GM10248 (cell line): Measurements from ENCODE around the gene ADTRP.

Experiments used
- CTCF ChIA-PET: fragments of 300-600 bp; sonication (Branson Sonifier 250); formaldehyde crosslinking; extraction: SDS; loops from one replicate; lab custom pipeline; 2021; ENCODE audit warnings: antibody characterized with exemption; lab: Yijun Ruan, JAX
- POLR2A ChIA-PET: fragments of 350-650 bp; sonication (Branson Sonifier 250); formaldehyde crosslinking; extraction: SDS; loops from one replicate; lab custom pipeline; 2020; ENCODE audit warnings: antibody characterized with exemption; lab: Yijun Ruan, JAX
- DNase-seq: peaks from one replicate; pipeline ENCODE4 v3.0.0; 2012; ENCODE audit errors: extremely low spot score
- TF ChIP-seq, protein P1 (sequence below): IDR thresholded peaks from 2 replicates; pipeline ENCODE4 v1.5.1; 2012; ENCODE audit warnings: mild to moderate bottlenecking, low read depth; ENCODE audit errors: extremely low read depth, missing control alignments, control extremely low read depth

Gene ADTRP

DNA sequence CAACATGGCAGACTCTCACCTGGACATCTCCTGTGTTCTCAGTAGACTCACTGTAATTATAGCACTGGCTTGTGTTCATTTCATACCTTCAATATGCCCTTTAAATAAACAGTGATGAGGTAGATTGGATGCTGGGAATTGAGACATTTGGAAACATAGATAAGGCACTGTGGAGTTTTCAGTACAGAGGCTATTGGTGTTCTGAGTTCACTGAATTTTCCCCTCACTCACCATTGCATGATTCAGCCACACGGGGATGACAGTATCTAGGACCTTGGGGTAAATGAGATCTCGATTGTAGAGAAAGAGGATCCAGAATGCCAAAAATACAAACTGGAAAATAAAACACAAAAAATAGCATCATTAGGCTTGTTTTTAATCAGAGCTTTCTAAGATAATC, 12.6 kb downstream of the ADTRP start:
- CTCF ChIA-PET: interaction anchor here (1.1 to 3.6 kb wide), 4 partner anchors 9 to 19 kb away, joined by 4 to 15 read pairs (median 9); no protein-coding TSS in a partner anchor
- POLR2A ChIA-PET: no interaction called here
- TF ChIP-seq, protein P1, sequence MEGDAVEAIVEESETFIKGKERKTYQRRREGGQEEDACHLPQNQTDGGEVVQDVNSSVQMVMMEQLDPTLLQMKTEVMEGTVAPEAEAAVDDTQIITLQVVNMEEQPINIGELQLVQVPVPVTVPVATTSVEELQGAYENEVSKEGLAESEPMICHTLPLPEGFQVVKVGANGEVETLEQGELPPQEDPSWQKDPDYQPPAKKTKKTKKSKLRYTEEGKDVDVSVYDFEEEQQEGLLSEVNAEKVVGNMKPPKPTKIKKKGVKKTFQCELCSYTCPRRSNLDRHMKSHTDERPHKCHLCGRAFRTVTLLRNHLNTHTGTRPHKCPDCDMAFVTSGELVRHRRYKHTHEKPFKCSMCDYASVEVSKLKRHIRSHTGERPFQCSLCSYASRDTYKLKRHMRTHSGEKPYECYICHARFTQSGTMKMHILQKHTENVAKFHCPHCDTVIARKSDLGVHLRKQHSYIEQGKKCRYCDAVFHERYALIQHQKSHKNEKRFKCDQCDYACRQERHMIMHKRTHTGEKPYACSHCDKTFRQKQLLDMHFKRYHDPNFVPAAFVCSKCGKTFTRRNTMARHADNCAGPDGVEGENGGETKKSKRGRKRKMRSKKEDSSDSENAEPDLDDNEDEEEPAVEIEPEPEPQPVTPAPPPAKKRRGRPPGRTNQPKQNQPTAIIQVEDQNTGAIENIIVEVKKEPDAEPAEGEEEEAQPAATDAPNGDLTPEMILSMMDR: no peak
- DNase-seq: no peak

DNA sequence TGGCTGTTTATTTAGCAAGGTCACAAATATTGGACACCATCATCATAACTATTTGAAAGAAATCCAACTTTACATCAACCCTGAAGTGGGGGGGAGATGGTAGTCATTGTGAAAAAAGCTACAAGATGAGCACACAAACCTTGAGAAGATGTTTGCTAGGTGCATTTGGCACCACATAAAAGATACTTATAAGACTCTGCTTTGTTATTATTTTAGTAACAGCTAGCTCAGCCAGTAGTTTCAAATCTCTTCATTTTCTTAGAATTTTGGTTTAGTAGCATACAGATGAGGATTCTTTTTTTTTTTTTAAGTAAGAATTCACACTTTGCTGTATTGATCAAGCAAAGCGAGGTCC, 14.4 kb downstream of the ADTRP start:
- no peak for DNase-seq
- POLR2A ChIA-PET: no interaction called here
- CTCF ChIA-PET: interaction anchor here (1.1 to 3.6 kb wide), 8 partner anchors 10 to 98 kb away, joined by 3 to 15 read pairs (median 5); partner anchors contain the start of gene ADTRP
- TF ChIP-seq, protein P1: no peak

DNA sequence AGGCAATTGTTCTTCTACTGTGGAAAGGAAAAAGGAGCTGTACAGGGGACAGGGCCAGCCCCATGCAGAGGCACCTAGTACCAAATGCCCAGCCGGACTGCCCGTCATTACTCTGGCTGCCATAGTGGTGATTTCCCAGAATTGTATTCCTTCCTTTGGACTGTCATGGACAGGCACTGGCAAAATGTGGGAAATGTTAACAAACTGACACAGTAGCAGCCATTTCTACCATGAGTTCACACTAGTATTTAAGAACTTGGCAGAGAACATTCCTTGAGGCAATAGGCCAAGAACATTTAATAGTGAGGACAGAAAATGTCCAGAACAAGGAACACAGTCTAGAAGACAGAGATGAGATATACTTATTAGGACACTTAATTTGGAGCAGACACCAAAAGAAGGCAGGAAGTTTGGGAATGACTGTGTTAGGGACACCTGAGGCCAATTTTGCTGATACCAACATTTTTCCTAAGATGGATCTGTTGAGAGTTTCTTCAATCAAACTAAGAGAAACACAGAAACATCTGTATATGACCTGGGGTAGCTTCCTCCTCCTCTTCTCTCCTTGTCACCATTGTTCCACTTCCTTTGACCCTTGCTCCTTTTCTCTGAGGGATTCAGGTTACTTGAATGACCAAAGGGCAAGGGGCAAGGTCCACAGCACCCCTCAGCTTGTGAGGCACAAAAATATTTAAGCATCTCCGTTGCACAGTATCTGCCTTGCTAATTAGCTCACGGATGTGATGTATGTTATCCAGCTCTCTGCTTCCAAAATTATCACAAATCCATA, 14.9 kb downstream of the ADTRP start:
- CTCF ChIA-PET: interaction anchor here (1.1 to 3.6 kb wide), 8 partner anchors 9 to 99 kb away, joined by 3 to 15 read pairs (median 5); partner anchors contain the start of gene ADTRP
- TF ChIP-seq, protein P1: no peak

DNA sequence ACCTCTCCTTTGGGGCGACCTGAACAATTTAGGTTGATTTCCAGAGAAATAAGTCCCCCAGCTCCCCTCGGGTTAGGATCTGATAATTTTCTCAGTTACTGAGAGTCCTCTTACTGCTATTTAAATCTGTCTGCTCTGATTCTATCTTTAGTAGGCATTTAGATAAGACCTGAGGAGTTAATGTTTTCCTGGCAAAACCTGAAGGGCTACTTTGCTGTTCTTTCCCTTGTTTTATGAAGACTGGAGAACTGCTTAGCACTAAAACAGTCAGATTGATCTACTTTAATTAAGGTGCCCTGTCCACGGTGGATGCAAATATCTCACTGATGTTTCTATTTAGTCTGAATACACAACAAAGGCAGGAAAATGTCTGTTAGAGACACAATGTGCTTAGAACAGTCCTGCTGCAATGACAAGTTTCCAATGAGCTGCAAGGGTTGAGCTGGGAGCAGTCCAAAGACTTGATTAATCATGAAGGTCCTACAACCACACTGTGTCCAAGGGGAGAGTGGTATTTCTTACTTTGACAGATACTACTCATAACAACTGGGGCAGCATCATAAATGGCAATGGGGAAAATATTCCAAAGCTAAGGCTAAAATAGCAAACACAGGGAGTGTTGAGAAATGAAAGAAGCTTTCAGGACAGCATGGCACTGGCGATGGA, 15.7 kb downstream of the ADTRP start:
- TF ChIP-seq, protein P1: no peak
- no peak for DNase-seq
- ChIA-PET POLR2A (no interaction called here), CTCF (interaction anchor here (1.5 to 3.6 kb wide), 4 partner anchors 11 to 24 kb away, joined by 3 to 15 read pairs (median 9); no protein-coding TSS in a partner anchor)

More for the DNA sequence above, 14.9 kb downstream of the ADTRP start:
- POLR2A ChIA-PET: no interaction called here
- no peak for DNase-seq

DNA sequence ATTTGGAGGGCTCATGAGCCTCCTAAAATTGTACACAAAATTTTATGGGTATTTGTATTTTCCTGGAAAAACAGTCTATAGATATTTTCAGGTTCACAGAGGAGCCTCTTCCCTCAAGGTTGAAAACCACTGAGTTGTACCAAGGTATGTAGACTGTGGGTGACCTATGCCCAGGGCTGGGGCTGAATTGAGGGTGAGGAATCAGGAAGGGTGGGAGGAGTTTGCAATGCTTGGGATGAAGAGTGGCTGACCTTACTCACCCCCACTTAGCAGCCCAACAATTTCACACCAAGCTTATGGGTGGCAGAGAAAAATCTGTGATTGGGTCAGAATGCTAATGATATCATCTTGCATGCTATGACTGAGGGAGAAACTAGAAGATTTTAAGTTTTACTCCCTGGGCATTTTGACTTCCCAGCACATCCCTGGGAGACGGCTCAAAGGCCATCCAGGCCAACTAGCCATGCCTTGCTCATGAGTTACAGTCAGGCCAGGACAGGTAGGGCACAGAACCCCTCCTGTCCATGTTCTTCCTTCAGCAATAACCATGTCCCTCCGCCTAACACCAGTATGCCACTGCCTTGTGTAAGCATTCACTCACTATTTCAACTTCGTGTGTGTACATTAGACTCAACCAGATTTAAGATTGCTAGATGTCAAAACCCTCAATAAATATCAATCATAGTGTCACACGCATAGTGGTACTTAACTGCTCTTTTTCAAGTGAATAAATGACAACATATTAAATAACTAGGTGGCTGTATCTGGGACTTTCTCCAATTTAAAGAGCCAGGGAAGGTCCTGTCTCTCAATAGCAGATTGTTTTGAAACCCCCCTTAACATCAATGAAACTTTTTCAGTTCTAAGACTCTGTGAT, 16.6 kb downstream of the ADTRP start:
- ChIA-PET CTCF (interaction anchor here (2.7 to 3.6 kb wide), 3 partner anchors 10 to 13 kb away, joined by 6 to 15 read pairs (median 12); no protein-coding TSS in a partner anchor), POLR2A (no interaction called here)
- TF ChIP-seq, protein P1: no peak
- no peak for DNase-seq
